GM18526 (cell line): ENCODE data around the gene PDCD6IP.

Source experiments
- POLR2A ChIP-seq: IDR thresholded peaks from 3 replicates; pipeline ENCODE4 v1.6.1; 2011; ENCODE audit not compliant: insufficient read length; ENCODE audit errors: extremely low read depth

Gene PDCD6IP

GRCh38 chr3:33790091-33790490 is 8.3 kb upstream of the PDCD6IP start:
- no peak for TF ChIP-seq POLR2A

- TF ChIP-seq POLR2A, result no peak
Observed at GRCh38 chr3:33791477-33792166, 6.8 kb upstream of the PDCD6IP start.

- no peak for TF ChIP-seq POLR2A
Observed at GRCh38 chr3:33792167-33792892, 6.1 kb upstream of the PDCD6IP start.

- no peak for TF ChIP-seq POLR2A
Observed at GRCh38 chr3:33795131-33795530, 3.3 kb upstream of the PDCD6IP start.

- TF ChIP-seq POLR2A, result no peak
Observed at GRCh38 chr3:33795856-33796536, 2.4 kb upstream of the PDCD6IP start.

- TF ChIP-seq POLR2A, result no peak
Observed at GRCh38 chr3:33798113-33798417, 365 bp upstream of the PDCD6IP start.

GRCh38 chr3:33799202-33799551 is 747 bp downstream of the PDCD6IP start:
- TF ChIP-seq POLR2A, result no peak

GRCh38 chr3:33803252-33803651 is 4.8 kb downstream of the PDCD6IP start:
- TF ChIP-seq POLR2A, result no peak

- TF ChIP-seq POLR2A, result no peak
Observed at GRCh38 chr3:33803894-33804526, 5.6 kb downstream of the PDCD6IP start.

GRCh38 chr3:33807191-33807590 is 8.8 kb downstream of the PDCD6IP start:
- TF ChIP-seq POLR2A, result no peak

GRCh38 chr3:33808559-33808958 is 10.1 kb downstream of the PDCD6IP start:
- TF ChIP-seq POLR2A, result no peak

- TF ChIP-seq POLR2A, result no peak
Observed at GRCh38 chr3:33810545-33810944, 12.1 kb downstream of the PDCD6IP start.

GRCh38 chr3:33821989-33822388 is 23.6 kb downstream of the PDCD6IP start:
- TF ChIP-seq POLR2A, result no peak

- TF ChIP-seq POLR2A, result no peak
Observed at GRCh38 chr3:33823821-33824220, 25.4 kb downstream of the PDCD6IP start.

- no peak for TF ChIP-seq POLR2A
Observed at GRCh38 chr3:33825111-33825510, 26.7 kb downstream of the PDCD6IP start.

GRCh38 chr3:33826206-33826605 is 27.8 kb downstream of the PDCD6IP start:
- TF ChIP-seq POLR2A, result no peak
